ENCODE measurements around the gene PRMT9.

GRCh38 chr4:147617841-147618691 is 65.9 kb downstream of the PRMT9 start:
- TF ChIP-seq CTCF (IDR thresholded peaks at IDR 0.05; ENCODE audit: low read depth, low read length, poor library complexity, severe bottlenecking) (no peak), EZH2phosphoT487 (IDR thresholded peaks at IDR 0.05; ENCODE audit: borderline replicate concordance, low read length) (no peak)
